Activated T-cell treated with anti-CD3 and anti-CD28 coated beads, Interleukin-2, amount 50 U/mL, for 1 hour (primary cell): ENCODE results near the gene ACAN.

Source experiments
- DNase-seq: peaks from one replicate; pipeline ENCODE4 v3.0.0-alpha.2; 2020

ACAN gene

GRCh38 chr15:88803241-88803919 lies at the start of gene ACAN:
Gene ACAN, plus strand, starts transcription at chr15:88803436. Its CDS starts 32,771 bp downstream, at chr15:88836207.
- DNase-seq, result no peak

- no peak for DNase-seq
Observed at GRCh38 chr15:88756521-88756920, 46.7 kb upstream of the ACAN start.

GRCh38 chr15:88756921-88757320 lies 46.3 kb upstream of the ACAN start:
- DNase-seq, result no peak

- DNase-seq, result no peak
Observed at GRCh38 chr15:88759872-88760271, 43.4 kb upstream of the ACAN start.

- DNase-seq, result no peak
Observed at GRCh38 chr15:88764448-88764847, 38.8 kb upstream of the ACAN start.

GRCh38 chr15:88765212-88765611 lies 38.0 kb upstream of the ACAN start:
- no peak for DNase-seq

GRCh38 chr15:88769161-88769971 lies 33.9 kb upstream of the ACAN start:
- DNase-seq, result no peak

GRCh38 chr15:88775776-88776175 lies 27.5 kb upstream of the ACAN start:
- no peak for DNase-seq

- no peak for DNase-seq
Observed at GRCh38 chr15:88776646-88777045, 26.6 kb upstream of the ACAN start.

GRCh38 chr15:88779944-88780343 lies 23.3 kb upstream of the ACAN start:
- DNase-seq, result no peak

GRCh38 chr15:88782465-88782864 lies 20.8 kb upstream of the ACAN start:
- DNase-seq, result no peak

- DNase-seq, result no peak
Observed at GRCh38 chr15:88785217-88785616, 18.0 kb upstream of the ACAN start.

GRCh38 chr15:88788036-88788435 lies 15.2 kb upstream of the ACAN start:
- DNase-seq, result no peak

- DNase-seq, result no peak
Observed at GRCh38 chr15:88788816-88789215, 14.4 kb upstream of the ACAN start.

- DNase-seq, result no peak
Observed at GRCh38 chr15:88790486-88790885, 12.8 kb upstream of the ACAN start.

GRCh38 chr15:88791637-88792036 lies 11.6 kb upstream of the ACAN start:
- DNase-seq, result no peak

- DNase-seq, result no peak
Observed at GRCh38 chr15:88792342-88793282, 10.6 kb upstream of the ACAN start.

GRCh38 chr15:88794001-88794400 lies 9.2 kb upstream of the ACAN start:
- no peak for DNase-seq

GRCh38 chr15:88797663-88798339 lies 5.4 kb upstream of the ACAN start:
- DNase-seq, result no peak

- no peak for DNase-seq
Observed at GRCh38 chr15:88799341-88799740, 3.9 kb upstream of the ACAN start.

GRCh38 chr15:88800026-88800425 lies 3.2 kb upstream of the ACAN start:
- DNase-seq, result no peak

GRCh38 chr15:88800738-88801137 lies 2.5 kb upstream of the ACAN start:
- DNase-seq, result no peak
